Measurements from ENCODE around the gene AGMAT.
A peak's percentile ranks its signal among the peaks of the same experiment; 100 is the strongest.

Gene AGMAT

GRCh38 chr1:15584489-15585363 lies at the start of gene AGMAT:
AGMAT (minus strand) TSS chr1:15585051; CDS start chr1:15584967, 84 bp downstream.
- in situ Hi-C loops (cut with HindIII; ENCODE audit: low sequenced_read_pairs): no loop called here
- H3K4me3 ChIP-seq (ENCODE audit: low read depth, low read length): peak within 1 kb of the TSS; percentile 41
- DNase-seq (ENCODE audit: low read depth): no peak
- TF ChIP-seq CTCF (IDR thresholded peaks at IDR 0.05; ENCODE audit: low read depth, low read length, missing control alignments): peak; percentile 42

- DNase-seq (ENCODE audit: low read depth): no peak
- no peak for TF ChIP-seq CTCF (IDR thresholded peaks at IDR 0.05; ENCODE audit: low read depth, low read length, missing control alignments)
- H3K4me3 ChIP-seq (ENCODE audit: low read depth, low read length): no peak overlapping the region
- in situ Hi-C loops (cut with HindIII; ENCODE audit: low sequenced_read_pairs): no loop called here
These were observed 49.0 kb upstream of the AGMAT start for GRCh38 chr1:15633756-15634420.

- DNase-seq (ENCODE audit: low read depth): no peak
- in situ Hi-C loops (cut with HindIII; ENCODE audit: low sequenced_read_pairs): no loop called here
- no peak overlapping the region for H3K4me3 ChIP-seq (ENCODE audit: low read depth, low read length)
- no peak for TF ChIP-seq CTCF (IDR thresholded peaks at IDR 0.05; ENCODE audit: low read depth, low read length, missing control alignments)
These were observed 43.2 kb upstream of the AGMAT start for GRCh38 chr1:15628003-15628402.

GRCh38 chr1:15627343-15627988 lies 42.6 kb upstream of the AGMAT start:
- no peak for TF ChIP-seq CTCF (IDR thresholded peaks at IDR 0.05; ENCODE audit: low read depth, low read length, missing control alignments)
- no peak for DNase-seq (ENCODE audit: low read depth)
- in situ Hi-C loops (cut with HindIII; ENCODE audit: low sequenced_read_pairs): no loop called here
- no peak overlapping the region for H3K4me3 ChIP-seq (ENCODE audit: low read depth, low read length)

- DNase-seq (ENCODE audit: low read depth): no peak
- no peak overlapping the region for H3K4me3 ChIP-seq (ENCODE audit: low read depth, low read length)
- TF ChIP-seq CTCF (IDR thresholded peaks at IDR 0.05; ENCODE audit: low read depth, low read length, missing control alignments): no peak
- in situ Hi-C loops (cut with HindIII; ENCODE audit: low sequenced_read_pairs): no loop called here
These were observed 41.6 kb upstream of the AGMAT start for GRCh38 chr1:15626269-15626950.

Measured in astrocyte of the cerebellum (primary cell).